ENCODE data around the gene KCND3. TPM values are rescaled to one million over a fixed set of nuclear protein-coding genes. Genes with fewer than 3 reads are reported as not detected.

KCND3 gene
- total RNA-seq, 4 donors from 2014 or later = 2.4 to 6.0 (median 3.9) TPM

DNA sequence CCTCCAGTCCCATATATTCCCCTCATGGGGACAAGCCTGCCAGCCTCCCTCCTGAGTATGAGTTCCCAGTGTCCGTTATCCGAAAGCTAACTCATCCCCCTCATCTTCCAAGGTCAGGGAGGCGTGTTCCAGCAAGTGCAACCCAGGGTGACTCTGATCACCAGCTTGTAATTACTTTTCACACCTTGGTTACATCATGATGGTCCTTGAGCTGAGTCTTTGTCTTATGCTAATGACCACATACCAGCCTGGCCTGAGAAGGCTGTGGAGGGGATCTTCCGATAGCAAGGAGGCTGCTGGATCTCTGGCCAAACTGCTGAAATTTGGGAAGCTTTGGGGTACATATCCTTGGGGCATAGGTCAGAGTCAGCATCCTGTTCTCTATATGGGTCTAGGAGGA, 134.2 kb downstream of the KCND3 start:
- Histone ChIP-seq H3K4me3 (no peak overlapping the region), H3K27ac (no peak overlapping the region), H3K36me3 (no peaks in the 10 kb centered on the region), H3K4me1 (no peaks in the 10 kb centered on the region), H3K9me3 (no peaks in the 10 kb centered on the region), H3K27me3 (peaks cover 0 to 13% (median 0%) of the 10 kb centered on the region in 4 donors)
- intact Hi-C loops (cut with DNase I) = no loop called here
- no peak for DNase-seq
- WGBS, 2 donors = 82 to 84% methylated on average over 4 of the region's 4 CpGs
- TF ChIP-seq, protein P1, sequence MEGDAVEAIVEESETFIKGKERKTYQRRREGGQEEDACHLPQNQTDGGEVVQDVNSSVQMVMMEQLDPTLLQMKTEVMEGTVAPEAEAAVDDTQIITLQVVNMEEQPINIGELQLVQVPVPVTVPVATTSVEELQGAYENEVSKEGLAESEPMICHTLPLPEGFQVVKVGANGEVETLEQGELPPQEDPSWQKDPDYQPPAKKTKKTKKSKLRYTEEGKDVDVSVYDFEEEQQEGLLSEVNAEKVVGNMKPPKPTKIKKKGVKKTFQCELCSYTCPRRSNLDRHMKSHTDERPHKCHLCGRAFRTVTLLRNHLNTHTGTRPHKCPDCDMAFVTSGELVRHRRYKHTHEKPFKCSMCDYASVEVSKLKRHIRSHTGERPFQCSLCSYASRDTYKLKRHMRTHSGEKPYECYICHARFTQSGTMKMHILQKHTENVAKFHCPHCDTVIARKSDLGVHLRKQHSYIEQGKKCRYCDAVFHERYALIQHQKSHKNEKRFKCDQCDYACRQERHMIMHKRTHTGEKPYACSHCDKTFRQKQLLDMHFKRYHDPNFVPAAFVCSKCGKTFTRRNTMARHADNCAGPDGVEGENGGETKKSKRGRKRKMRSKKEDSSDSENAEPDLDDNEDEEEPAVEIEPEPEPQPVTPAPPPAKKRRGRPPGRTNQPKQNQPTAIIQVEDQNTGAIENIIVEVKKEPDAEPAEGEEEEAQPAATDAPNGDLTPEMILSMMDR (IDR thresholded peaks at IDR 0.05) = no peak
- TF ChIP-seq POLR2A (IDR thresholded peaks at IDR 0.05) = no peak

DNA sequence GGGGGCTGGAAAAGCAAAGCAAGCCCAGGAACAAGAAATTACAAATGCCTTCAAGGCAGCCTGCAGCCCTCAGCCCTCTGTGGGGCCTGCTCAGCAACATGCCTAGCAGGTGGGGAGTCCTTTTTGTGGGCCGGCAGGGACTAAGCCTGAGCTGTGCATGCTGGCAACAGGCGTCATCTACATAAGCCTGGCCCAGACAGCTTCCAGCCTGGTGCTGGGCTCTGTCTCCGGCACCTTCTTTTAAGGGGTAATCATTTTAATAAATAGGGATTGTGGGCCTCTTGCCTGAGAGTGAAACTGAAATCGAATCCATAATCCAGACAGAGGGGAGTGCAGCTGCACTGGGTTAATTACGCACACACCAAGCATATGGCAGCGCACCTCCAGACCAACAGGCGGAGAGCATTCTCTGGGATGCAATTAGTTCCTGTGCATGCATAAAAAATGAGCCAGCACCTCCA, 137.2 kb downstream of the KCND3 start:
- DNase-seq = no peak
- Histone ChIP-seq H3K36me3 (no peaks in the 10 kb centered on the region), H3K27me3 (peaks cover 0 to 13% (median 0%) of the 10 kb centered on the region in 4 donors), H3K4me1 (no peaks in the 10 kb centered on the region), H3K4me3 (no peak overlapping the region), H3K27ac (no peak overlapping the region), H3K9me3 (no peaks in the 10 kb centered on the region)
- TF ChIP-seq, protein P1 (IDR thresholded peaks at IDR 0.05) = no peak
- TF ChIP-seq POLR2A (IDR thresholded peaks at IDR 0.05) = no peak
- intact Hi-C loops (cut with DNase I) = no loop called here
- 67 to 88% methylated on average over 3 to 5 of the region's 7 CpGs for WGBS, 2 donors

DNA sequence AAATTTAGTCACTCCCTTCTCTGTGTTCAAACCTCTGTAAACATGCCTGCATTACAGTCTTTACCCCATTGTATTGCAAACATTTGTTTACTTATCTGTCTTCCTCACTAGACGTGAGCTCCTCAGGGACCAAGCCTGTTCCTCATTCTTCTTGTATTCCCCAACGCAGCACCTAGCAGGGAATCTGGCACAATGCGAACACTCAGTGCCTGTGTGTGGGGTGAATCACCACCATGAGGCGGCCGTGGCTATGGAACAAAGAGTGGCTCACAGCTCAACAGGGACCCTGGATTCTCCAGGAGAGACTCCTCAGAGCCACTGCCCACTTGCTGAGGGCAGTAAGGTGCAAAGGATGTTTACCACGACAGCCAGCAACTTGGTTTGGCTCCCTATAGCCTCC, 137.9 kb downstream of the KCND3 start:
- intact Hi-C loops (cut with DNase I) = no loop called here
- WGBS, 2 donors = 39 to 55% methylated on average over 3 to 6 of the region's 6 CpGs
- H3K27ac ChIP-seq = no peak overlapping the region
- no peak for DNase-seq
- H3K36me3 ChIP-seq = no peaks in the 10 kb centered on the region
- H3K4me1 ChIP-seq = no peaks in the 10 kb centered on the region
- H3K4me3 ChIP-seq = no peak overlapping the region
- TF ChIP-seq, protein P1 (IDR thresholded peaks at IDR 0.05) = no peak
- no peak for TF ChIP-seq POLR2A (IDR thresholded peaks at IDR 0.05)
- no peaks in the 10 kb centered on the region for H3K9me3 ChIP-seq
- H3K27me3 ChIP-seq = peaks cover 0 to 9% (median 0%) of the 10 kb centered on the region in 4 donors

GRCh38 chr1:111850109-111850508, 139.4 kb downstream of the KCND3 start:
- no peaks in the 10 kb centered on the region for H3K4me1 ChIP-seq

GRCh38 chr1:111848852-111849545, 140.5 kb downstream of the KCND3 start:
- Histone ChIP-seq H3K4me1 (no peaks in the 10 kb centered on the region), H3K36me3 (no peaks in the 10 kb centered on the region), H3K27ac (no peak overlapping the region), H3K9me3 (no peaks in the 10 kb centered on the region), H3K27me3 (no peaks in the 10 kb centered on the region), H3K4me3 (no peak overlapping the region)
- 58 to 73% methylated on average over 5 to 7 of the region's 7 CpGs for WGBS, 2 donors
- intact Hi-C loops (cut with DNase I) = no loop called here
- no peak for DNase-seq
- TF ChIP-seq, protein P1 (IDR thresholded peaks at IDR 0.05) = no peak
- no peak for TF ChIP-seq POLR2A (IDR thresholded peaks at IDR 0.05)

More at GRCh38 chr1:111850109-111850508, 139.4 kb downstream of the KCND3 start:
- Histone ChIP-seq H3K27ac (no peak overlapping the region), H3K4me3 (no peak overlapping the region), H3K27me3 (no peaks in the 10 kb centered on the region), H3K36me3 (no peaks in the 10 kb centered on the region), H3K9me3 (no peaks in the 10 kb centered on the region)
- intact Hi-C loops (cut with DNase I) = no loop called here
- 36 to 47% methylated on average over 2 of the region's 2 CpGs for WGBS, 2 donors
- no peak for TF ChIP-seq POLR2A (IDR thresholded peaks at IDR 0.05)
- TF ChIP-seq, protein P1 (IDR thresholded peaks at IDR 0.05) = no peak
- DNase-seq = no peak
